Measurements from ENCODE around the gene ANTXR1. TPM values are rescaled to one million over a fixed set of nuclear protein-coding genes. Genes with fewer than 3 reads are reported as not detected.

ANTXR1 gene
- polyA plus RNA-seq (ENCODE audit: low read depth in 6 of 6), result not detected

- peaks cover 57 to 77% (median 64%) of the 10 kb centered on the region in 3 donors for H3K27me3 Mint-ChIP-seq
- H3K27ac Mint-ChIP-seq, result peak within 1 kb of the TSS in 3 of 6 donors; percentile 21 to 71 (median 63)
- peaks cover 4 to 9% of the 10 kb centered on the region in 2 donors for H3K36me3 Mint-ChIP-seq
- peaks cover 9 to 18% (median 16%) of the 10 kb centered on the region in 3 donors for H3K4me1 Mint-ChIP-seq
- ATAC-seq (ENCODE audit: low read depth in 2 of 2), result peak; percentile 33 to 45
- H3K4me3 Mint-ChIP-seq, result peak within 1 kb of the TSS; percentile 74 to 93 (median 85)
- peak; percentile 9 for DNase-seq
- H3K9me3 Mint-ChIP-seq, result no peaks in the 10 kb centered on the region
Measured at GRCh38 chr2:69013142-69013839, at the start of gene ANTXR1. Gene ANTXR1, plus strand, starts transcription at chr2:69013179. Its CDS starts 321 bp downstream, at chr2:69013500.

DNA sequence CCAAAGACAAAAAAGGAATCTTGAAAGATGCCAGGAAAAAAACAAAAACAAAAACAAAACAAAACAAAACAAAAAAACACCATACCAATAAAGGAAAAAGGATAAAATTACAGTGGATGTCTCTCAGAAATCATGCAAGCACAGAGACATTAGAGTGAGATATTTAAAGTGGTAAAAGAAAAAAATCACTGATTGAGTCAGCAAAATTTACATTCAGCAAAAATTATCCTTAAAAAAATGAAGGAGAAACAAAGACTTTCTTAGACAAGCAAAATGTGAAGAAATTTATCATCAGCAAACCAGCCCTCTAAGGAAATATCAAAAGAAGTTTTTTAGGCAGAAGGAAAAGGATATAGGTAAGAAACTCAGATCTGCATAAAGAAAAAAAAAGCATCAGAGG lies 48.7 kb upstream of the ANTXR1 start:
- DNase-seq (no peak), ATAC-seq (ENCODE audit: low read depth in 2 of 2) (no peak)
- Mint-ChIP-seq H3K36me3 (no peaks in the 10 kb centered on the region), H3K27ac (no peak overlapping the region), H3K4me3 (no peak overlapping the region), H3K27me3 (peaks cover 5 to 22% (median 6%) of the 10 kb centered on the region in 3 donors), H3K9me3 (peaks cover 0 to 4% (median 0%) of the 10 kb centered on the region in 7 donors), H3K4me1 (peaks cover 0 to 7% (median 0%) of the 10 kb centered on the region in 3 donors)

GRCh38 chr2:68968221-68968620 lies 44.8 kb upstream of the ANTXR1 start:
- H3K27me3 Mint-ChIP-seq, result peaks cover 5 to 23% (median 6%) of the 10 kb centered on the region in 3 donors
- DNase-seq, result no peak
- H3K4me3 Mint-ChIP-seq, result no peak overlapping the region
- ATAC-seq (ENCODE audit: low read depth in 2 of 2), result no peak
- peaks cover 0 to 4% (median 0%) of the 10 kb centered on the region in 7 donors for H3K9me3 Mint-ChIP-seq
- H3K27ac Mint-ChIP-seq, result no peak overlapping the region
- no peaks in the 10 kb centered on the region for H3K36me3 Mint-ChIP-seq
- peaks cover 0 to 7% (median 0%) of the 10 kb centered on the region in 3 donors for H3K4me1 Mint-ChIP-seq

DNA sequence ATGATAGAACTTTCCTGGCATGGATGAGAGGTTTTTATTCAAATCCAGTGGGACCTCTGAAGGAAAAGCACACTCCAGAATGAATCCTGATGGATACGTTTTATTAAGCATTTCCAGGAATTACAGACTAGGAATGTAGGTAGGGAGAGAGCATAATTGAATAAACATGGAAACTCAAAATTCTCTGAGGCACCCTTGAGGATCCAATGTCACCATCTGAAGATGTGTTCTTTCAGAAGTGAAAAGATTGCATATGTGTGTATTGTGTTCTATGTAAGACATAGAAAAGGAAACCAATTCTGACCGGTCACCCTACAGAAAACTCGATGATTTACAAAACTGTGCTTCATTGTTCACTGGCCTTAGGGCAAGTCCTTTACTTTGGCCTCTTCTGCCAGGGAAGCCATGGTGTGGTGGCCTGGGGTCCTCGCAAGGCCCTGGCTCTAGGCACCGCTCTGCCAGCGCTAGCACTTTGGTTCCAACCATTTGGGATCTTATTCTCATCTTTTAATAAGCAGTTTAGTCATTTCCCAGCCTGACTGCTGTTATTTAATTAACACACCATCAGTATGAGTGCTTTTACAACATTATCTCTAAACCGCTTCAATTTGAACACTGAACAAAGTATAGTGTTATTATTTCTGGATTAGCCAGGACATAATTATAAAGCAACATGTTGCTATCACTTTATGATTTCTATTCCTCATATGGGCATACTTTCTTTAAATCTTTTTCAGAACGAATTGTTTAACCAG lies 43.1 kb upstream of the ANTXR1 start:
- peaks cover 0 to 7% (median 0%) of the 10 kb centered on the region in 3 donors for H3K4me1 Mint-ChIP-seq
- H3K9me3 Mint-ChIP-seq, result peaks cover 0 to 4% (median 0%) of the 10 kb centered on the region in 7 donors
- H3K36me3 Mint-ChIP-seq, result no peaks in the 10 kb centered on the region
- no peak overlapping the region for H3K27ac Mint-ChIP-seq
- ATAC-seq (ENCODE audit: low read depth in 2 of 2) (no peak), DNase-seq (no peak)
- no peak overlapping the region for H3K4me3 Mint-ChIP-seq
- peaks cover 0 to 28% (median 5%) of the 10 kb centered on the region in 3 donors for H3K27me3 Mint-ChIP-seq

DNA sequence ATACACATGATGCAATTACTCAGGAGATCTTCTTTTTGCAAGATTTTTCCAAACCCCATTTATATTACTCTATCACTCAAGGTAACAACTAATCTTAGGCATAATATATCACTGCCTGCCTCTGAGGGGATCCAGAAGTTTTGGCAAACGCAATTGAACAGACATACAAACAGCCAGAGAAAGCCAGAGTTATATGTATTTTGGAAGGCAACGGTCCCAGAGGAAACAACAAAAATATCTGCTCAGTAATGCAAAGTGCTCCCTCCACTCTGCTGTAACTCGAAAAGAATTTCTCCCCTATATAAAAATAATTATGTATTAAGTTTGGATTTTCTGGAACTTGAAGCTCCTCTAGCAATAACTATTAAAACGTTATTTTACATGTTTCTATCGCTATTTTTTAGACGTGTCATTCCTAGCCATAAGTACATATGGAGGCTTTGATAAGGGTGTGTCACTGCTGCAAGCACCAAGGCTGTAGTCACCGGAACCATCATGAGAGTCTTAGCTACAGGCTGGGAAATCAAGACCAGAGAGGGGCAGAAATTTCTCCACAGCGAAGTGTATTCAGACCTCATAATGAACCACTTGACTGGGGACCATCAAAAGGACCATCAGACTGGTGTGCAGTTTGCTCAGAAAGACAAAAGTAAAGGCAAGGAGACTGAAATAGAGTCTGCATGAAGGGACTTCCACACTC lies 42.3 kb upstream of the ANTXR1 start:
- no peaks in the 10 kb centered on the region for H3K36me3 Mint-ChIP-seq
- H3K4me1 Mint-ChIP-seq, result peaks cover 0 to 7% (median 0%) of the 10 kb centered on the region in 3 donors
- DNase-seq, result no peak
- H3K4me3 Mint-ChIP-seq, result no peak overlapping the region
- ATAC-seq (ENCODE audit: low read depth in 2 of 2), result no peak
- H3K27ac Mint-ChIP-seq, result peak overlapping the region in 1 of 6 donors; percentile 29
- H3K9me3 Mint-ChIP-seq, result peaks cover 0 to 4% (median 0%) of the 10 kb centered on the region in 7 donors
- H3K27me3 Mint-ChIP-seq, result peaks cover 0 to 26% (median 5%) of the 10 kb centered on the region in 3 donors

DNA sequence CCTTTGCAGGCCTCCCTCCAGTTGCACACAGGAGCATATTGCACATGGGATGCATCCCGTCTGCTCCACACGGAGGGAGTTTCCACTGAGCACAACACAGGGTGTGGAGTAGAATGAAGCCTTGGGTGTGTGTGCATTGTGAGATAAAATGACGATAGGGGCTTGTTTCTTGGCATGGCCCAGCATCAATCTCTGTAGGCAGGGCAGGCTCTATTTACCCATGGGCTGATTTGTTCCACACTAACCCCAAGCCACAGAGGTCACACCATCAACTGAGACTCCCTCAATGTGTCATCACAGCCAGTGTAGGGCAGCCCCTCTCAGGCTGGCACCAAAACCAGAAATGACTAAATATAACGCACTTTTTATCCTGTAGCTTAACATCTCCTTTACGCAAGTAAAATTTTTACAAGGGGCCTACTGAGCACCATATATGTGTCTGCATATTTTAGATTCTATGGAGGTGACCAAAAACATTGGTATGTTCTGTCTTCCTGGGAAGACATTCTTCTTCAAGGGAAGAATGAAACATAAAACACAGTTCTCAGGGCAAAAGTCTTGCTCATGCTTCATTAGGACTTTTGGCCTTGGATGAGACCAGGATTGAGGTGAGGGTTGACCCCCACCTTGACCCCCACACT lies 41.3 kb upstream of the ANTXR1 start:
- ATAC-seq (ENCODE audit: low read depth in 2 of 2), result no peak
- peaks cover 0 to 4% (median 0%) of the 10 kb centered on the region in 7 donors for H3K9me3 Mint-ChIP-seq
- no peak for DNase-seq
- peak overlapping the region in 1 of 6 donors; percentile 1 for H3K27ac Mint-ChIP-seq
- no peaks in the 10 kb centered on the region for H3K36me3 Mint-ChIP-seq
- no peak overlapping the region for H3K4me3 Mint-ChIP-seq
- peaks cover 0 to 7% (median 0%) of the 10 kb centered on the region in 3 donors for H3K4me1 Mint-ChIP-seq
- peaks cover 0 to 20% (median 5%) of the 10 kb centered on the region in 3 donors for H3K27me3 Mint-ChIP-seq

GRCh38 chr2:68974251-68974650 lies 38.7 kb upstream of the ANTXR1 start, which contains the start of gene GKN1:
Gene GKN1, plus strand, starts transcription at chr2:68974636. Its CDS starts 42 bp downstream, at chr2:68974678.
- Mint-ChIP-seq H3K36me3 (peaks cover 0 to 3% of the 10 kb centered on the region in 2 donors), H3K4me3 (no peak within 1 kb of the TSS), H3K27ac (peak within 1 kb of the TSS in 2 of 6 donors; percentile 4 to 39), H3K27me3 (peaks cover 12 to 26% (median 18%) of the 10 kb centered on the region in 3 donors), H3K9me3 (no peaks in the 10 kb centered on the region), H3K4me1 (no peaks in the 10 kb centered on the region)
- ATAC-seq (ENCODE audit: low read depth in 2 of 2) (no peak), DNase-seq (no peak)

DNA sequence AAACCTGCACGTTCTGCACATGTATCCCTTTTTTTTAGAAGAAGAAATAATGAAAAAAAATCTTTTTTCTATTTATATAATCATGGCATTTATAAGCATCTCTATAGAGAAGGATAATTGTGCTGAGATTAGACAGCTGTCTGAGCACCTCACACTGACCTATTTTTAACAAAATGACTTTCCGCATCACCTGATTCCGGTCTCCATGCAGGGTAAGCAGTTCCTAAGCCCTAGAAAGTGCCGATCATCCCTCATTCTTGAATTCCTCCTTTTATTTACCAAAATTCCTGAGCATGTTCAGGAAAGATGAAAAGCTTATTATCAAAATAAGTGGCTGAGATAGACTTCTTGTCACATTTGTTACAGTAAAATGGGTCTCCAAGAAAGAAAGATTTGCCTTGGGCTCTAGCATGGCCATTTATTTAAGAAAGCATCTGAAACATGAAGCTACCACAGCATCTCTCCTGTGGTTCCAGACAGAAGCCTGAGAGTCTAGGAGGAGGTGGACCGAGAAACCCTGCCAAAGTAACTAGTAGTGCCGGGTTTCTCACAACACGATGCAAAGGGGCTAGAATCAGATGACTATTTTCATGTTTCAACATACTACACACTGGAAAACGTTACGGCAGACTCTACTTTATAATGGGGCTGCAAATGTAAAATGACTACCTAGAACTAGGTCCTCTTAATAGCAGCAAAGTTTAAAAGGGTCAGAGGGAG lies 37.9 kb upstream of the ANTXR1 start:
- peak overlapping the region in 1 of 6 donors; percentile 4 for H3K27ac Mint-ChIP-seq
- H3K4me1 Mint-ChIP-seq, result no peaks in the 10 kb centered on the region
- DNase-seq (no peak), ATAC-seq (ENCODE audit: low read depth in 2 of 2) (no peak)
- H3K27me3 Mint-ChIP-seq, result peaks cover 17 to 34% (median 21%) of the 10 kb centered on the region in 3 donors
- no peak overlapping the region for H3K4me3 Mint-ChIP-seq
- peaks cover 0 to 3% of the 10 kb centered on the region in 2 donors for H3K36me3 Mint-ChIP-seq
- H3K9me3 Mint-ChIP-seq, result no peaks in the 10 kb centered on the region

DNA sequence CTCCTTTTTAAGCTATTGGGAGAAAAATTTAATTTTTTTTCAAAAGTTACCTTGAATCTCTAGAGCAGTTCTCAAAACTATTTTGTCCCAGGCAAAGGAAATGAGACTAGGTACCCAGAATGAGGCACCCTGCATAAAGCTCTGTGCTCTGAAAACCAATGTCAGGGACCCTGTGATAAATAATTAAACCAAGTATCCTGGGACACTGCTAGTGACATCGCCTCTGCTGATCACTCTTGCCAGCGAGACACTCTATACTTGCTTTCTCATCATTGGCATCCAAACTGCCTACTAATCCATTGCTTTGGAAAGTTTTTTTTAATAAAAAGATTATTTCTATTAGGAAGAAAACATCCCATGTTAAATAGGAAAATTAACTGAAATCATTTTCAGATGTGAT lies 37.1 kb upstream of the ANTXR1 start:
- Mint-ChIP-seq H3K27ac (no peak overlapping the region), H3K4me3 (no peak overlapping the region), H3K27me3 (peaks cover 17 to 37% (median 21%) of the 10 kb centered on the region in 3 donors), H3K4me1 (no peaks in the 10 kb centered on the region), H3K36me3 (peaks cover 0 to 3% of the 10 kb centered on the region in 2 donors), H3K9me3 (no peaks in the 10 kb centered on the region)
- no peak for ATAC-seq (ENCODE audit: low read depth in 2 of 2)
- DNase-seq, result no peak

- H3K9me3 Mint-ChIP-seq, result no peaks in the 10 kb centered on the region
- H3K36me3 Mint-ChIP-seq, result peaks cover 0 to 3% of the 10 kb centered on the region in 2 donors
- H3K4me3 Mint-ChIP-seq, result no peak overlapping the region
- DNase-seq (no peak), ATAC-seq (ENCODE audit: low read depth in 2 of 2) (no peak)
- no peaks in the 10 kb centered on the region for H3K4me1 Mint-ChIP-seq
- peaks cover 20 to 46% (median 27%) of the 10 kb centered on the region in 3 donors for H3K27me3 Mint-ChIP-seq
- H3K27ac Mint-ChIP-seq, result no peak overlapping the region
Measured at GRCh38 chr2:68977453-68977852, 35.5 kb upstream of the ANTXR1 start.

DNA sequence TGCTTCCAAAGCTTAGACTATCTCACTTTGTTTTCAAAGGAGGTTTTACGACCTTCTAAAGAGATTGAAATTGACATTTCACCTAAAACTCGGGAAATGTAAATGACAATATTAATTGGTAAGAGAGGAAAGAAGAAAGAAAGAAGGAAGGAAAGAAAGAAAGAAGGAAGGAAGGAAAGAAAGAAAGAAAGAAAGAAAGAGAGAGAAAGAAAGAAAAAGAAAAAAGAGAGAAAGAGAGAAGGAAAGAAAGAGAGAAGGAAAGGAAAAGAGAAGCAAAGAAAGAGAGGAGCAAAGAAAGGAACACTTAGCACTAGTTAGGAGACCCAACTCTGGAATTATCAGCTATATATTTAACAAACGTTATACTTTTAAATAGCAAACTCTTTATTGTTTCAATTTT lies 34.9 kb upstream of the ANTXR1 start:
- DNase-seq (no peak), ATAC-seq (ENCODE audit: low read depth in 2 of 2) (no peak)
- peaks cover 0 to 3% of the 10 kb centered on the region in 2 donors for H3K36me3 Mint-ChIP-seq
- no peaks in the 10 kb centered on the region for H3K4me1 Mint-ChIP-seq
- H3K27me3 Mint-ChIP-seq, result peaks cover 16 to 46% (median 27%) of the 10 kb centered on the region in 3 donors
- peak overlapping the region in 1 of 8 donors; percentile 73 for H3K4me3 Mint-ChIP-seq
- no peak overlapping the region for H3K27ac Mint-ChIP-seq
- H3K9me3 Mint-ChIP-seq, result no peaks in the 10 kb centered on the region

DNA sequence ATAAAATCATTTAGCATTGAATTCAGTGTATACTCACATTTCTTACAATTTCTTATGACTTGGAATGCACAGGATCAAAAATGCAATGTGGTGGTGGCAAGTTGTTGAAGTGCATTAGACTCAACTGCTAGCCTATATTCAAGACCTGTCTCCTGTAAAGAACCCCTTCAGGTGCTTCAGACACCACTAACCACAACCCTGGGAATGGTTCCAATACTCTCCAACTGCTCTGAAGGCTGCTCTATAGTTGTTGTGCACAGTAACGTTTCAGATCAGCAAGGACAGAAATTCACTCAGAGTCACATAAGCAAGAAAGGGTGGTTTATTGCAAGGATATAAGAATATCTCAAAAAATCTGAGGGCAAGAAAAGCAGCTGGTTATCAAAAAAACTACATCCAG lies 32.0 kb upstream of the ANTXR1 start:
- peaks cover 0 to 3% of the 10 kb centered on the region in 2 donors for H3K36me3 Mint-ChIP-seq
- no peak overlapping the region for H3K27ac Mint-ChIP-seq
- DNase-seq, result no peak
- no peak overlapping the region for H3K4me3 Mint-ChIP-seq
- H3K9me3 Mint-ChIP-seq, result no peaks in the 10 kb centered on the region
- H3K4me1 Mint-ChIP-seq, result no peaks in the 10 kb centered on the region
- ATAC-seq (ENCODE audit: low read depth in 2 of 2), result no peak
- H3K27me3 Mint-ChIP-seq, result peaks cover 16 to 42% (median 27%) of the 10 kb centered on the region in 3 donors

Measured in naive B cell (primary cell).